NCI-H146 treated with DMSO at 0.1 percent for 48 hours (cell line): ENCODE data around the gene POU6F1.

Experiments
- DNase-seq: peaks from one replicate; lab custom pipeline; 2025; ENCODE audit not compliant: unreplicated experiment; lab: John Stamatoyannopoulos, UW

The POU6F1 gene

GRCh38 chr12:51198568-51199365 lies 19.1 kb downstream of the POU6F1 start:
- DNase-seq: no peak

DNA sequence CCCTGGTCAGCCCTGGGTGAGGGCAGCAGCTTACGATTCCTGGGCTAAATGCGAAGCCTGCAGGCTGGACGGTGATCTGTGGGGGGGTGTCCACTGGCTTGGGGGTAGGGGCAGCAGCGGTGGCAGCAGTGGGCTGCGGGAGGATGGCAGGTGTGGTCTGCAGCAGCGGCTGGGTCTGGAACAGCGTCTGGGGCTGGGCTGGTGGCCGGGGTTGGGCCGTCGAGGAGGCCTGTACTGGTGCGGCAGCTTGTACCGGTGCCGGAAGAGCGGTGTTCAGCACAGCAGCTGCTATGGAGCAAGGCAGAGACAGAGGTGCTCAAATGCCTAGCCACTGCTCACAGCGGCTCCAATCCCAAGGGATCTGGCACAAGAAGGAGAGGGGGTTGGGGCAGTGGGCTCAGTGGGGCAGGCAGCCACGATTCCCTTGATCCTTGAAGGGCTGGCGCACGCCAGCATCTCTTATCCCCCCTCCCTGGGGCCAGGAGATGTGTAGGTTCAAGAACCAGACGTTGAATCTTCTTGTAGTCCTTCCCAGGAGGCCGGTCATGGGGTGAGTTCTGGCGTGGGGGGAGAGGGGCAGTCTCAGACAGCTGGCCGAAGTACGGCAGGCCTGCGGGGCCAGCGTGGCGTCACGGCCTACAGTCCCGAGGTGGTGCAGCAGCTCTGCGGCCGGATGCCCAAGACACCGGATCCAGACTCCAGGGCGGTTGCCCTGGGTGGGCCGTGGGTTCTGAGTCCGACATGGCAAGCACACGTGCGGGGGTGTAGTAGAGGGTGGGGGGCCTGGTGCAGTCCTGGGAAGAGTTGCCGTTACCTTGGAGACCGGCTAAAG lies 19.9 kb downstream of the POU6F1 start:
- DNase-seq: no peak

DNA sequence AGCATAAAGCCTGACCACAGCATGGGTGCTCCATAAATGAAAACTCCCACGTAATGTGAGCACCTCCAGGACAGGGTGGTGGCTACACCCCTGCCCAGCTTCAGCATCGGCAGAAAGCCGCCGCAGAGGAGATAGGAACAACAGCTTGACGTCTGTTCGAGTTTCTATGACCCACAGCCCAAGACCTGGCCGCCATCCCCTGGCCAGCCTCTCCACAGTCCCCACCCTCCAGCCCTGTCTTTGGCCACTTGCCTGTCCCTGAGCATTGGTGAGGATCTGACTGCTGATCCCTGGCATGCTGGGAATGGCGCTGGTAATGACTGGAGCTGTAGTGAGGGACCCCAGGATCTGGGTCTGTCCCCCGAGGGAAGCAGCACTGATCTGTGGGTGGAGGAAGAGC lies 21.3 kb downstream of the POU6F1 start:
- no peak for DNase-seq

DNA sequence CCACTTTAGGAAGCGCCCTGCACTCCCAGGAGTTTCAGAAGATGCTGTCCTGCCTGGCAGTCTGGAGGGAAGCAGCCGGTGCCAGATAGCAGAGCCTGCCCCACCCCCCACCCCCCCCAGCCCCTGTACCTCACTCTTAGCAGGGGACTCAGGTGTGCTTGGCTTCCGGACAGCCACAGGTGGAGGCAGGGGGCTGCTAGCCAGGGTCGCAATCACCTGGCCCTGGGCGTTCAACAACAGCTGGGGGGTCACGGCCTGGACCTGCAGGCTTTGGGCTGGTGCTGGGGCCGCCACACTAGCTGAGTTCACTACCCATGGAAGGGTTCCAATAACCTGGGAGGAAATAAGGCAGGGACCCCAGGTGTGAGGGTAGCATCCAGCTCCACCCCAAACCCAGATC lies 22.0 kb downstream of the POU6F1 start:
- DNase-seq: no peak

GRCh38 chr12:51192284-51192671 lies 25.6 kb downstream of the POU6F1 start:
- DNase-seq: no peak

- no peak for DNase-seq
Observed at GRCh38 chr12:51191516-51192283, 26.2 kb downstream of the POU6F1 start.

DNA sequence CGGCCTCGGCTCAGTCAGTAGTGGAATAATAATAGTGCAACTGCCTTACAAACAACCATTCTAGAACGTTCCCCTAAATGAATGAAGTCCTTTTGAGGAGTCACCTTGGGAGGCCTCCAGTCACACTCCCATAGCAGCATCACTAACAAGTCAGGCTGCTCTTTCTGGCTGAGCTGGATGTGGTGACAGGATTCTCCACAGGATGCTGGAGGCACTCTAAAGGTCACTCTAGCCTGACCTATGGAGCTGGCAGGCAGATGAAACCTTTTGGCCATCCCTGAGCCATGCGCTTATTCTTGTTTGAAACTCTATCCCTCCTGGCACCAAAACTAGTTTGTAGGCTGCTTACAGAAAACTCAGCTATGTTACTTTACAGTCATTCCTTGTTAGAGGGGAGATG lies 27.0 kb downstream of the POU6F1 start:
- no peak for DNase-seq

GRCh38 chr12:51189790-51190355 lies 28.0 kb downstream of the POU6F1 start:
- no peak for DNase-seq

- DNase-seq: no peak
Observed at GRCh38 chr12:51188359-51189051, 29.4 kb downstream of the POU6F1 start.

DNA sequence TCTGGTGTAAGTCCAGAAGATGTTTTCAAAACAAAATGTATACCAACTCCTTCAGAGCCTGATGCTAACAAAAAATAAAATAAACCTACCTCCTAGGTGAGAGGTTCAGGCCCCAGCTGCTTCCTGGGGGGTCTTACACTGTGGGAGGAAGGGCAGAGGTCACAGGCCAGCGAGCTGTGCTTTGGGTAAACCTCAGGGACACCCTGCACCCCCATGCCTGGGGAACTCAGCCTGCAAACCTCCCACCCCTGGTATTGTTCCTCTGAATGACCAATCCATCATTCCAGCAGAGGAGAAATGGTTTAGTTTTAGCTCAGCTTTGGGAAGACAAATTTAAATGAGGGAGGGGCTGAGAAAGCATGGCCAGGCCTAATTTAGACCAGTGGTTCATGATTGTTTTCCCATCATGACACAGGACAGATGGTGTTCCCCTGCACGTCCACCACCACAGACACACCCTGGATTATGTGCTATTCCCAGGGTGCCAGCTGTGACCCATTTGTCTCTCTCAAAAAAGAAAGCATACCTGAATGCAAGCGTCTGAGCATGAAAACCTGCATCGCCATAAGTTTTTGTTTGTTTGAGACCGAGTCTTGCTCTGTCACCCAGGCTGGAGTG lies 30.4 kb downstream of the POU6F1 start:
- no peak for DNase-seq

DNA sequence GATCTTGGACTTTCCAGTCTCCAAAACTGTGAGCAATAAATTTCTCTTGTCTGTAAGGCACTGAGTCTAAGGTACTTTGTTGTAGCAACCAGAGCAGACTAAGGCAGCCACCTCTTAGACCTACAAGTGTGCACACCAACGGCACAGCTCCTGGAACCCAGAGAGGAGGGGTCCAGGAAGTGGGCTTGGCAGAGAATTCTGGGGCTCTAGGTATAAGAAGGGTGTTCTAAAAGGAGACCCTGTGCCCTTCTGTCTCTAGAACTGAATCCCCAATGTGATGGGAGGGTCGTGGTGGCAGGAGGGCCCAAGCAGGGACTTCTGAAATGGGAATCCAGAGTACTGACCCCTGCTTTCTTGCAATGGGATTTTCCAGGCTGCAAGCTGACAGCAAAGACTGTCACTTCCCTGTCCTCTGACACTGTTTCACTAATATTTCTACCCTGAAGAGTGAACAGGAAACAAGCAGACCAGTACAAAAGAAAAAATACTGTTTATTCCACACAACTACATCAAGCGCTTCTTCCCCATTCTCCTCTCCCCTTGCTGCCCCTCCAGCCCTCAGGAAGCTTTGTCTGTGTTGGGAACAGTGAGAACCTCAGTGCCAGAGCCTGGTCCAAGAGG lies 31.3 kb downstream of the POU6F1 start:
- DNase-seq: no peak

GRCh38 chr12:51185171-51185717 lies 32.6 kb downstream of the POU6F1 start:
- DNase-seq: no peak

GRCh38 chr12:51183816-51184215 lies 34.0 kb downstream of the POU6F1 start:
- peak; percentile 31 for DNase-seq

GRCh38 chr12:51183349-51183748 lies 34.5 kb downstream of the POU6F1 start:
- no peak for DNase-seq

GRCh38 chr12:51181558-51181957 lies 36.3 kb downstream of the POU6F1 start:
- no peak for DNase-seq

DNA sequence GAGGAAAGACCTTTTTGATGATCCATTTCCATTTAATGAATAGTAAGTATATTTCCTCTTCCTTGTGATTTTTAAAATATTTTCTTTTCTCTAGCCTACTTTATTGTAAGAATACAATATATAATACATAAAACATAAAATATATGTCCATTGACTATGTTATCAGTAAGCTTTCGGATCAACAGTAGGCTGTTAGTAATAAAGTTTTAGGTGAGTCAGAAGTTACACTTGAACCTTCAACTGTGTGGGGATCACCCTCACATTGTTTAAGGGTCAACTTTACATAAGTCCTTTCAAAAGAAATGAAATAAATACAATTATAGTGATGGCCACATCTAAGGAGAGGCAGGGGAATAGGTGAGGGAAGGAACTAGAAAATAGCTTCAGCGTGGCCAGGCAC lies 40.0 kb downstream of the POU6F1 start:
- DNase-seq: no peak

DNA sequence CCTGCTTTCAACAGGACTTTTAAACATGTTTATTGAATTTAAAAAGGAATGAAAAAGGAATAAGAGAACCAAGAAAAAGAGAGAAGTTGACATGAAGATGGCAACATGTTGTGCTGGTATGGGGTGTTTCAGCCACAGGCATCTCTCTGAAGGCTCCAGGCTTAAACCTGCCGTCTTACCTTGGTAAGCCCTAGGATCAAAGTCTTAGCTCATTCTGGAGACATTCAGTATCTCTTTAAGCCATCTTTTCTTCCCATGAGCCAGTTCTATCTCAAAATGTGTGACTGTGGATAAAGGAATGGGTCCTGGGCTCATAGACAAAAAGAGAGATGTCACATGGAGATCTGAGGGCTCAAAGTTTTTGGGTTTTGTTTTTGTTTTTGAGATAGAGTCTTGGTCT lies 43.4 kb downstream of the POU6F1 start:
- no peak for DNase-seq

DNA sequence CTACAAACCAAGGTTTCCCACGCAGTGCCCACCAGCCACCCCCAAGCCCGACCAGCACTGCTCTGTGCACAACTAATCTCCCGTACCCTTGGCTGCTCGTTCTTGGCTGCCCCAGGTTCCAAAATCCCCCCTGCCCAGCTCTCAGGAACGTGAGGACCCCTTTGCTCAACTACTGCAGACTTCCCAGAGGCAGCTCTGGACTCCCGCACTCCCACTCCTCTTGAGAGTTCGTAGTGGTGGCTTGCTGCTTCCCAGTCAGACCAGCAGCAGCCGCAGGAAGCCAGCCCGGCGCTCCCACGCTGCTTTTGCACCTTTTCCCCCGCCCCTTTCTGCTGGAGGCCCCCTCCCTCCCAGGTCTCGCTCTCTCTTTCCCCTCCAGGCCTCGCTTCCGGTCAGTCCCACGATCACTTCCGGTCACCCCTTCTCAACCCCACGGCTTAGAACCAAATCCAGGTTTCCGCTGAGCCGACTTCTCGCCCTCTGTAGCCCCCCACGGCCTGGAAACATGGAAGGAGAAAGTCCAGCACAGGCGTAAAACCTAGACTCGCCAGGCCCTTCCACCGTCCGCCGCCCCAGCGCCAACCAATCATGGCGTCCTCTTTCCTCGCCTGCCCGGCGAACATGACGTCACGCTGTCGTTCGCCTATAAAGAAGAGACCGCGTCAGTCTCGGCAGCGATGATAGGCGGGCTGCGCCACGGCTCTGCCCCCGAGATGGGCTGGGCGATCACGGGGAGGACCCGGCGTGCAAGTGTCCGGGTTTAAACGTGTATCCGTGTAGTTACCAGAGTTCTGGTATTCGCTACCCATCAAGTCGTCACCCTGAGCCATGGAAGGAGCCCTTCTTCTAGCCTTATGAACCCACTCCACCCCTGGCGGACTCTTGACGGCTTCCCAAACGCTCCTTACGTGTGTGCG lies 45.1 kb downstream of the POU6F1 start, which contains the start of gene TFCP2:
TSS of gene TFCP2 (minus strand) at position 621 of the 917 bp plus-strand sequence. CDS start 713 bp downstream, outside the sequence.
- peak; percentile 97 for DNase-seq
